ENCODE data around the gene CFAP73. TPM values are rescaled to one million over a fixed set of nuclear protein-coding genes. Genes with fewer than 3 reads are reported as not detected.
A peak's percentile ranks its signal among the peaks of the same experiment; 100 is the strongest.

CFAP73 gene
- total and polyA plus RNA-seq, 10 donors = 0.64 to 0.71 (median 0.70) TPM; not detected in 7

DNA sequence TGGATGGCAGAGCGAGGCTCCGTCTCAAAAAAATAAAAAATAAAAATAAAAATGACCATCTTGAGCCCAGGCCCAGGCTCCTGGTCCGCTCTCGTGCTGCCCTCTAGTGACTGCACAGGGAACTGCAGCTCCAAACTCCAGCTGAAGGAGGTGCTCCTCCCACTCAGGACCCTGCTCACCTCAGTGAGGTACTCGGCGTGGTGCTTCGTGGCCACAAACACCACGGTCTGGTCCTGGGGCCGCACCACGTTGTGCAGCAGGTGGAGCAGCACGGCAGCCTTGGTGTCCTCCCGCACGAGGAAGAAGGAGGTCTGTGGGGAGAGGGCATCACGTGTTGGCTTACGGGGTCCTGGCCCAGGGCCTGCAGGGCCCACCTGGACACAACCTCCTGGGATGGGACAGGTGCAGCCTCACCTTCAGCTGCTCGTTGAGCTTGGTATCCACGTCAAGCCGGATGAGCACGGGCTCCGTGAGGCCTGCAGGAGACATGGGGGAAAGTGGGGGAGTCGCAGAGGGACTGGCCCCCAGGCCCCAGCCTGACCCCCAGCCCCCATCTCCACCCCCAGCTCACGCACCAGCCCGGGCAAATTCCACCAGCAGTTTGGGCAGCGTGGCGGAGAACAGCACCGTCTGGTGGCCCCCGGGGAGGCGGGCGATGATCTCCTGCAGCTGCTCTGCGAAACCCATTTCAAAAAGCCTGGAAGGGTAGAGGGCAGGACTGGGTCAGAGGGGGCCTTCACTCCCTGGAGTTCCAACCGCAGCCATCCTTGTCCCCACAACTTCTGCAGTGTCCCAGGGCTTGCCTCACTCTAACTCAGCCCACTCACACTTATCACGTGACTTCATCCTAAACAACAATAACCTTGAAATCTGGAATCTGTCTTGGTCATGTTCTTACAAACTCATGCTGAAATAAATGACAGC lies 25.2 kb downstream of the CFAP73 start:
- intact Hi-C loops (cut with DNase I; ENCODE audit: low total_unique reads) = loop anchor here (5.0 kb wide), 1 partner anchor 127 kb away; no protein-coding TSS in a partner anchor
- Histone ChIP-seq H3K9me3 (peaks cover 0 to 7% (median 2%) of the 10 kb centered on the region in 8 donors), H3K27me3 (replicated peaks in 1 of 7) (no peaks in the 10 kb centered on the region), H3K4me3 (no peak overlapping the region), H3K36me3 (peaks cover 16 to 100% (median 96%) of the 10 kb centered on the region in 6 donors), H3K27ac (peak overlapping the region in 1 of 8 donors; percentile 37), H3K4me1 (peaks cover 0 to 30% (median 20%) of the 10 kb centered on the region in 6 donors)
- 33 to 63% (median 59%) methylated on average over 21 to 32 of the region's 32 CpGs for WGBS, 5 donors
- peak; percentile 92 for DNase-seq
- TF ChIP-seq POLR2A (IDR thresholded peaks at IDR 0.05) (no peak), POLR2AphosphoS5 (IDR thresholded peaks at IDR 0.05) (peak; percentile 39 to 80 (median 53))
- TF ChIP-seq, protein P1, sequence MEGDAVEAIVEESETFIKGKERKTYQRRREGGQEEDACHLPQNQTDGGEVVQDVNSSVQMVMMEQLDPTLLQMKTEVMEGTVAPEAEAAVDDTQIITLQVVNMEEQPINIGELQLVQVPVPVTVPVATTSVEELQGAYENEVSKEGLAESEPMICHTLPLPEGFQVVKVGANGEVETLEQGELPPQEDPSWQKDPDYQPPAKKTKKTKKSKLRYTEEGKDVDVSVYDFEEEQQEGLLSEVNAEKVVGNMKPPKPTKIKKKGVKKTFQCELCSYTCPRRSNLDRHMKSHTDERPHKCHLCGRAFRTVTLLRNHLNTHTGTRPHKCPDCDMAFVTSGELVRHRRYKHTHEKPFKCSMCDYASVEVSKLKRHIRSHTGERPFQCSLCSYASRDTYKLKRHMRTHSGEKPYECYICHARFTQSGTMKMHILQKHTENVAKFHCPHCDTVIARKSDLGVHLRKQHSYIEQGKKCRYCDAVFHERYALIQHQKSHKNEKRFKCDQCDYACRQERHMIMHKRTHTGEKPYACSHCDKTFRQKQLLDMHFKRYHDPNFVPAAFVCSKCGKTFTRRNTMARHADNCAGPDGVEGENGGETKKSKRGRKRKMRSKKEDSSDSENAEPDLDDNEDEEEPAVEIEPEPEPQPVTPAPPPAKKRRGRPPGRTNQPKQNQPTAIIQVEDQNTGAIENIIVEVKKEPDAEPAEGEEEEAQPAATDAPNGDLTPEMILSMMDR (IDR thresholded peaks at IDR 0.05 in 8 of 11, conservative IDR thresholded peaks at IDR 0.05 in 3 of 11) = peak; percentile 95 to 99 (median 98)

DNA sequence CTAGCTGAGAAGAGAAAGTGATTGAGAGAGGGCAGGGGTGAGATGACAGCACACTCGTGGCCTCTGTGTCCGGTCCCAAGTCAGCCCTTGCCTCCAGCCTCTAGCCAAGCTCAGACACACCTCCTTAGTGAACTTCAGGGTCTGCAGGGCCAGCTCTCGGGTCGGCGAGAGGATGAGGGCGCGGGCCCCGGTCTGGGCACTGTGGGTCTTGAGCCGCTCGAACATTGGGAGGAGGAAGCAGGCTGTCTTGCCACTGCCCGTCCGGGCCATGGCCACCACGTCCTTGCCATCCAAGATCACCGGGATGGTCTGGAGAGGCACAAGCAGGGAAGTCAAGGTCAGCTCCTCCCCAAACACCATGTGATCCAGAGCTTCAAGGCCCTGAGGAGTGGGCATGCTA lies 29.5 kb downstream of the CFAP73 start:
- DNase-seq = no peak
- Histone ChIP-seq H3K36me3 (peaks cover 3 to 90% (median 72%) of the 10 kb centered on the region in 6 donors), H3K27me3 (replicated peaks in 1 of 7) (no peaks in the 10 kb centered on the region), H3K4me1 (peaks cover 4 to 34% (median 22%) of the 10 kb centered on the region in 6 donors), H3K9me3 (peaks cover 0 to 7% (median 2%) of the 10 kb centered on the region in 8 donors), H3K4me3 (no peak overlapping the region), H3K27ac (no peak overlapping the region)
- intact Hi-C loops (cut with DNase I; ENCODE audit: low total_unique reads) = no loop called here
- 73 to 95% (median 86%) methylated on average over 13 to 14 of the region's 14 CpGs for WGBS, 5 donors
- TF ChIP-seq POLR2AphosphoS5 (IDR thresholded peaks at IDR 0.05) = peak in 2 of 3 donors; percentile 26 to 27
- no peak for TF ChIP-seq POLR2A (IDR thresholded peaks at IDR 0.05)

DNA sequence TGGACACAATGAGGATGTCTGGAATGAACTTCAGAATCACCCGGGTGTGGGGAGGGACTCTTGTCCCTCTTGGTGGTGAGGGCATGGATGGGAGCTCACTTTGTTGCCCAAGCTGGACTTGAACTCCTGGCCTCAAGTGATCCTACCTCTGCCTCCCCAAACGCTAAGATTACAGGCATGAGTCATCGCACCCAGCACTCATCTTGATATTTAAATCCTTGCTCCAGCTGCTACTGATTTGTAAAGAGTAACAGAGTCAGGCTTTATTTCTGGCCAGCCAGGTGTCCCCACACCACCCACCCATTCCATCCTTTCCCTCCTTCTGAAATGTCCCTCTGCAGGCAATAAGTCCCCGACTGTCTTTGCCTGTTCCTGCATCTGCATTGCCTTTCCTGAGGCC lies 30.8 kb downstream of the CFAP73 start:
- WGBS, 5 donors = 82 to 88% (median 87%) methylated on average over 3 to 4 of the region's 4 CpGs
- Histone ChIP-seq H3K4me1 (peaks cover 7 to 32% (median 20%) of the 10 kb centered on the region in 6 donors), H3K36me3 (peaks cover 3 to 76% (median 60%) of the 10 kb centered on the region in 6 donors), H3K27ac (no peak overlapping the region), H3K27me3 (replicated peaks in 1 of 7) (no peaks in the 10 kb centered on the region), H3K4me3 (no peak overlapping the region), H3K9me3 (peaks cover 0 to 7% (median 2%) of the 10 kb centered on the region in 8 donors)
- no peak for DNase-seq
- TF ChIP-seq POLR2A (IDR thresholded peaks at IDR 0.05) (no peak), POLR2AphosphoS5 (IDR thresholded peaks at IDR 0.05) (no peak)
- TF ChIP-seq, protein P1 (IDR thresholded peaks at IDR 0.05 in 8 of 11, conservative IDR thresholded peaks at IDR 0.05 in 3 of 11) = no peak
- intact Hi-C loops (cut with DNase I; ENCODE audit: low total_unique reads) = no loop called here

DNA sequence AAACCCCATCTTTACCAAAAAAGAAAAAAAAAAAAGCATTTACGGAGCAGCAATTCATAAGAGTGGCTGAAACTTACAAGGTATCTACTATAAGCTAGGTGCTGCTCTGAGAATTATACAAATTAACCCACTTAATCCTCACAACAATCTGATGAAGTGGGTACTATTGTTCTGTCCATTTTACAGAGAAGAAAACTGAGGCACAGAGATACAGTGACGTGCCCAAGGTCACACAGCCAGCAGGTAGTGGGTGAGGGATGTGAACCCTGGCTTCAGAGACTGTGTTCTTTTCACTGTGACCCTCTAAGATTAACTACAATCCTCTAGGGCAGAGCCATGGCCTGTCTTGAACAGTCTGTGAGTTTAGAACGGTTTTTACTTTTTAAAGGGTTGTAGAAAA lies 32.5 kb downstream of the CFAP73 start:
- DNase-seq = no peak
- peaks cover 16 to 46% (median 32%) of the 10 kb centered on the region in 6 donors for H3K4me1 ChIP-seq
- no peaks in the 10 kb centered on the region for H3K27me3 ChIP-seq (replicated peaks in 1 of 7)
- no peak overlapping the region for H3K4me3 ChIP-seq
- peaks cover 3 to 60% (median 46%) of the 10 kb centered on the region in 6 donors for H3K36me3 ChIP-seq
- no peak overlapping the region for H3K27ac ChIP-seq
- WGBS, 5 donors = 79 to 96% (median 93%) methylated on average over 3 of the region's 3 CpGs
- TF ChIP-seq POLR2AphosphoS5 (IDR thresholded peaks at IDR 0.05) = no peak
- TF ChIP-seq, protein P1 (IDR thresholded peaks at IDR 0.05 in 8 of 11, conservative IDR thresholded peaks at IDR 0.05 in 3 of 11) = no peak
- no peak for TF ChIP-seq POLR2A (IDR thresholded peaks at IDR 0.05)
- peaks cover 0 to 4% (median 2%) of the 10 kb centered on the region in 8 donors for H3K9me3 ChIP-seq
- intact Hi-C loops (cut with DNase I; ENCODE audit: low total_unique reads) = no loop called here
